CD4-positive, alpha-beta T cell treated with Interleukin-15 for 1 hour (primary cell): Measurements from ENCODE around the gene ZFYVE28.
"Not testable (repeated sequence)": the region's sequence is repeated elsewhere in the genome, so short reads cannot be mapped to it uniquely, and the experiment has no call there.

Experiments used
- DNase-seq: peaks from one replicate; pipeline ENCODE4 v3.0.0-alpha.2; 2020

ZFYVE28 gene

DNA sequence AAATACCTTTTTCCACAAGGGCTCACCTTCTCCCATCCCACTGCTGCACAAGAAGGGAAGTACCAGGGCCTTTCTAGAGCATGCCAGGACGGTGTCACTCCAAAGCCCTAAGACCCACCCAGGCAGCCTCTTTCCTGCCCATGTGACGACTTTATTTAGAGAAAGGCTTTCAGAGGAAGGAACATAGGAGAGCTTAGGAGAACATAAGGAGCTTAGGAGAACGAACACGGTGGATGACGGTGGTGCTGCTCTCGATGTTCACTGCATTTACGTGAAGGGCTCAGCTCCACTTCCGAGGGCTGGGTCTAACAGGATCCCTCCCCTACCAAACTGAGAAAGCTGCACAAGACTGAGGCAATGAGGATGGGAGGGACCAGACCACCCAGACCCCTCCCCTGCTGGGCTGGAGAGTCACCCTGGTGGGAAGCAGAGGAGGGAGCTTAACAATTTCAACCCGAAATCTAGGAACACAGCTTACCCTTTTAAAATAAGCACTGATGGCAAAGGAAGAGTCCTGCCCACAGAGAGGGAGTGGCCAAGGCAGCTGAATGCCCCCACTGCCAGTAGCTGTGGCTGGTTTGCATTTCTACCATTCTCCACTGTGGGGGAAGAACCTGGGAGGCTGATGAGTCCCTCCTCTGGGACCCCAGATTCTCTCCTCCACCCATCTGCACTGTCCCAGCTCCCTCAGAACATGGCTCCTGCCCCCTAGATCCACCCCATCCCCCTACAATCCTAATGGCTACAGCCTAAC lies 29.8 kb downstream of the ZFYVE28 start:
- no peak for DNase-seq

GRCh38 chr4:2387829-2388228 lies 30.6 kb downstream of the ZFYVE28 start:
- DNase-seq: no peak

DNA sequence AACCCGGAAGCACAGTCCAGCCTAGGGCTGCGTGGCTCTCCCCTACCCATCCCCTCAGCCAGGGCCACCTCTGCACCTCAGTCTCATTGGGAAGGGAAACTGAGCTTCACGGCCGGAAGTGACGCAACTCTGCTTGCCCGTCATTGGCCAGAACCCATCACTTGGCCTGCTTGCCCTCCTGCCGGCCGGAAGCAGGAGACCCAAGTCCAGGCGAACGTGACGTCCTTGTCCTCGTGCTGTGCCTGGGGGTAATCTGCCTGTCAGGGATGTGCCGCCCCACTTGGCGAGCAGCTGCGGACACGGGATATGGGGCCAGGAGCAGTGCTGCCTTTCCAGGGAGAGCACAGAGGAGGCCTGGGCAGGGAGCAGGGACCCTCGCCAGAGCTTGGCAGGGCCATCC lies 31.2 kb downstream of the ZFYVE28 start:
- no peak for DNase-seq

GRCh38 chr4:2386717-2387116 lies 31.7 kb downstream of the ZFYVE28 start:
- DNase-seq: no peak

GRCh38 chr4:2385516-2385915 lies 32.9 kb downstream of the ZFYVE28 start:
- no peak for DNase-seq

GRCh38 chr4:2384245-2384644 lies 34.2 kb downstream of the ZFYVE28 start:
- DNase-seq: no peak

- DNase-seq: no peak
Observed at GRCh38 chr4:2383760-2384159, 34.7 kb downstream of the ZFYVE28 start.

GRCh38 chr4:2383220-2383631 lies 35.2 kb downstream of the ZFYVE28 start:
- not testable (repeated sequence) for DNase-seq

- not testable (repeated sequence) for DNase-seq
Observed at GRCh38 chr4:2382769-2383202, 35.7 kb downstream of the ZFYVE28 start.

DNA sequence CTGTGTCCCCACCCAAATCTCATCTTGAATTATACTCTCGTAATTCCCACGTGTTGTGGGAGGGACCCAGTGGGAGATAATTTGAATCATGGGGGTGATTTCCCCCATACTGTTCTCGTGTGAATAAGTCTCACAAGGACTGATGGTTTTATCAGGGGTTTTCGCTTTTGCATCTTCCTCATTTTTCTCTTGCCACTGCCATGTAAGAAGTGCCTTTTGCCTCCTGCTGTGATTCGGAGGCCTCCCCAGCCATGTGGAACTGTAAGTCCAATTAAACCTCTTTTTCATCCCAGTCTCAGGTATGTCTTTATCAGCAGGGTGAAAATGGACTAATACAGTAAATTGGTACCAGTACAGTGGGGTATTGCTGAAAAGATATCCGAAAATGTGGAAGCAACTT lies 37.9 kb downstream of the ZFYVE28 start:
- not testable (repeated sequence) for DNase-seq

DNA sequence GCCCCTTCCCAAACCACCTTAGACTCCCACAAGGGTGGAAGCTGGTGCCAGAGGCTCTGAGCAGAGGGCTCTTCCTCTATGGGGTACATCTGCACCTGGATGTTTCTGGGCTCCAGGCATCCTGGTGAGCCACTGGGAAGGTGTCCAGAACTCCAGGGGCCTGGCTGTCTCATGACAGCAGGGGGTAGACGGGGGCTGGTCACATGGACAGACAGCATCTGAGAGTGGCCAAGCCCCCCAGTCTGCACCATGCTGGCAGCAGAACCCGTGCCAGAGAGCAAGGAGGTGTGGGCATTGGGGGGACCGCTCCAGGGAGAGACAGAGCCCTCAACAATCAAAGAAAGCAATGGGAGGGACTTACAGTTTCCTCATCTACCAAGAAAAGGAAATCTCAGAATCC lies 39.5 kb downstream of the ZFYVE28 start:
- no peak for DNase-seq

GRCh38 chr4:2378401-2378800 lies 40.0 kb downstream of the ZFYVE28 start:
- DNase-seq: no peak

- DNase-seq: no peak
Observed at GRCh38 chr4:2377241-2377640, 41.2 kb downstream of the ZFYVE28 start.

DNA sequence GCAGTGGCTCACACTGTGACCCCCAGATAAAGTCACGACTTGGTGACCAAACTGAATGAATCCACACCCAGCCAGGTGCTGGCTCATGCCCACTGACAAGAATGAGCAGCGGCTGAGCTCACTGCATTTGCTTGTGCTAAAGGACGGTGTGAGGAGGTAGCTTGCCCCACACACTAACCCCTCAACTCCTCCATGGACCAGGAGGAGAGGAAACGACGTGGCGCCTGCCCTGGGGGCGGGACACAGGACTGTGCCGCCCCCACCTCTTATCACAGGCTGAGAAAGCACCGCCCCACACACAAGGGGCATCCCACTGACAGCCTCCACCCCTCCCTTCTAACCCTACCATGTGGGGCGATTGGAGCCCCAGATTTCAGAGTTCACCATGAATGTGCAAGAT lies 43.0 kb downstream of the ZFYVE28 start:
- DNase-seq: no peak

- no peak for DNase-seq
Observed at GRCh38 chr4:2373532-2373931, 44.9 kb downstream of the ZFYVE28 start.

- no peak for DNase-seq
Observed at GRCh38 chr4:2372488-2373030, 45.9 kb downstream of the ZFYVE28 start.

GRCh38 chr4:2371765-2372487 lies 46.5 kb downstream of the ZFYVE28 start:
- DNase-seq: no peak

DNA sequence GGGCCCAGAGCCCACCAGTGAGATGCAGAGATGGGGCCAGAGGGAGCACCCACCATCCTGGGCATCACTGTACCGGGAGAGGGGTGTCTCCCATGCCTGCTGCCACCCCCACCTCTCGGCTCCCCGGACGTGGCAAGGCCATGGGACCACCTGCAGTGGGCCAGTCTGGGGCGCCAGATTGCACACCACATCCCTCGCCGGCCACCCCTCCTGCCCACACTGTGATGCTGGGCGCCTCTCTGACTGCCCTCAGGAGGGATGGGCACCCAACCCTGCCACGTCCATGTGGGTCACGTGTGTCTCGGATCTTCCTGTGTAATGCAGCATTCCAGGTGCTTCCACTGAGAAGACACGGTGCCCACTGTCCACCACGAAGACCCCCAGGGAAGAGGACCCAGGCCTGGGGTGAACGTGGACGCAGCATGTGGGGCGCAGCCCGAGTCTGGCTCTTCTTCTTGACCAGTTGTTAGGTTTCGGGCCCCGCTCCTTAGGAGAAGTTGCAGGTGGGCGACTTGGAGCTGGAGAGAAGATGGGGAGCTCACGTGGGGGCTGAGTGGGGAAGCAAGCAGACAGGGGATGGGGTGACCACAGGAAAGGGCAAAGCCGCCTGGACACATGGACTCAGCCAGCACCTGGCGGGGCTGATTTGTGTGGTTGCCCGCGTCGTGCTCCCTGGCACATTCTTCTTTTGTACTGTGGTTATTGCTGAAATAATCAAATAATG lies 47.7 kb downstream of the ZFYVE28 start:
- DNase-seq: no peak

- DNase-seq: no peak
Observed at GRCh38 chr4:2368746-2369437, 49.6 kb downstream of the ZFYVE28 start.

DNA sequence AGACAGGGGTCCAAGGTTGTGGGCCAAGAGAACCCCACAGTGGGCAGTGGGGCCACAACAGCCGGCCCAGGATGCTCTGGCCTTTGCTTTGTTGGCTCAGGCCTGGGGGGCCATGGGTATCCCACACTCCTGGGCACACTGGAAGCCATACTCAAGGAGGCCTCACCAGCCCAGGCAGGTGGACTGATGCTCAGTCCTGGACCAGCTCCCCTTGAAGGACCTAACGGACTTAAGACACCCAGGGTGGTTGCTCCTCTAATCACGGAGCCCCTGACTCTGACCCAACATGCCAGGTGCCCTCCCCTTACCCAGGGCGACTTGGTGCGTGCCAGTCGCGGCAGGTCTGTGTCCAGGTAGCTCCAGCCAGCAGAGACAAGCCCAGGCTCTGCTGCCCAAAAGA lies 50.8 kb downstream of the ZFYVE28 start:
- no peak for DNase-seq

- no peak for DNase-seq
Observed at GRCh38 chr4:2366252-2367192, 51.9 kb downstream of the ZFYVE28 start.

GRCh38 chr4:2365913-2366210 lies 52.6 kb downstream of the ZFYVE28 start:
- DNase-seq: no peak
